ENCODE measurements around the gene LHFPL2. TPM values are rescaled to one million over a fixed set of nuclear protein-coding genes. Genes with fewer than 3 reads are reported as not detected.

The LHFPL2 gene
- total and polyA plus RNA-seq, 9 of the 15 experiments (the other 6 are each of a cell fraction or from before 2014, with no cell fraction given), result 1.0 to 6.6 (median 4.6) TPM

DNA sequence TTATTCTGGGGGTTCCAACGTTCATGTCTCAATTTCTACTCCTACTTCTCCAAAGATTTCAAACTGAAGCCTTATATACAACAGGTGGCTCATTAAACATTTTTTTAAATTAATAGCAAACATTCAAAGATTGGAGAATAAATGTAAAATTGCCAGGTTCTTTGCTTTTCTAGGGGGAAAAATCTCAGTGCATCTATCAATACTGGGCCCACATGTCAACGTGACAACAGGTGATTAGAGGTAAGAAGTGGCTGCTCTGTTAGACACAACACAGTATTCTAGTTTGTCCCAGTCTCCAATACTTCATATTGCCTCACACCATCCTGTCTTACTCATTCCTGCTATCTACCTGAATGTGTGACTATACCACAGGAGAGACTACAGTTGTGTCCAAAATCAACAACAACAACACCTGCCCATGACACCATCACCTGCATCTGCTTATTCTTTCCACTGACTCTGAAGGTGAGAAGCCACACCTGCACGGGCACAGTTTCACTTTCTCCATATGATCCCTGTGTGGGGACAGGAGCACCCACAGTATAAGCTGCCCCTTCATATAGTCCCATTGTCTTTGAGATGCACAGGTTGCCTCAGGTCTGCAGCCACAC lies 110.2 kb downstream of the LHFPL2 start:
- Histone ChIP-seq H3K27ac (ENCODE audit: extremely low read depth, low read depth, low read length) (no peak overlapping the region), H3K9me1 (ENCODE audit: control insufficient read depth, insufficient read depth, low read length) (no peaks in the 10 kb centered on the region), H3K36me3 (ENCODE audit: control insufficient read depth, insufficient read depth, low read length) (no peaks in the 10 kb centered on the region), H3K79me2 (ENCODE audit: control insufficient read depth, insufficient read depth, low read length) (no peaks in the 10 kb centered on the region), H3K9me3 (replicated peaks; ENCODE audit: control insufficient read depth, insufficient read depth, low read depth, low read length) (no peaks in the 10 kb centered on the region), H3K4me2 (ENCODE audit: insufficient read depth, low read length) (no peak overlapping the region), H3K4me3 (no peak overlapping the region), H2AFZ (ENCODE audit: low read depth, low read length) (no peak overlapping the region), H3K9ac (ENCODE audit: insufficient read depth in 1 of 2, low read depth in 2 of 2, low read length in 2 of 2) (no peak overlapping the region), H4K20me1 (replicated peaks; ENCODE audit: control insufficient read depth, insufficient read depth, low read length) (no peaks in the 10 kb centered on the region), H3K4me1 (replicated peaks in 1 of 2; ENCODE audit: control insufficient read depth in 2 of 2, insufficient read depth in 2 of 2, low read length in 2 of 2) (peaks cover 11 to 14% of the 10 kb centered on the region in 2 experiments; a peak in 4 of 5 replicates), H3K27me3 (ENCODE audit: control insufficient read depth in 2 of 2, insufficient read depth in 2 of 2, low read length in 2 of 2) (no peaks in the 10 kb centered on the region)
- ChIA-PET POLR2A (no interaction called here), CTCF (ENCODE audit: low intra/inter-chr PET ratio) (interaction anchor here (1.7 to 1.8 kb wide), 2 partner anchors 88 to 426 kb away, joined by 6 to 14 read pairs; no protein-coding TSS in a partner anchor)
- DNase-seq (ENCODE audit: extremely low read depth in 1 of 4, low spot score in 3 of 4), result no peak
- ATAC-seq, result no peak
- BruUV-seq (replicated peaks), result no TSS peak
- in situ Hi-C loops (cut with MboI), result loop anchor here (10.0 kb wide), 1 partner anchor 426 kb away; no protein-coding TSS in a partner anchor
- no peak for FAIRE-seq
- TF ChIP-seq CCAR2 (IDR thresholded peaks at IDR 0.05; ENCODE audit: low read depth, low read length), result no peak
- TF ChIP-seq HCFC1 (IDR thresholded peaks at IDR 0.05; ENCODE audit: low read depth, low read length), result no peak
- no peak for TF ChIP-seq SP1 (CRISPR knock-in tag; IDR thresholded peaks at IDR 0.05)
- TF ChIP-seq ETV1 (tag; conservative IDR thresholded peaks at IDR 0.05; ENCODE audit: low read depth), result no peak
- no peak for TF ChIP-seq NR2F6 (CRISPR knock-in tag; IDR thresholded peaks at IDR 0.05)
- TF ChIP-seq HDAC2 (IDR thresholded peaks at IDR 0.05), result no peak
- TF ChIP-seq, protein P1, sequence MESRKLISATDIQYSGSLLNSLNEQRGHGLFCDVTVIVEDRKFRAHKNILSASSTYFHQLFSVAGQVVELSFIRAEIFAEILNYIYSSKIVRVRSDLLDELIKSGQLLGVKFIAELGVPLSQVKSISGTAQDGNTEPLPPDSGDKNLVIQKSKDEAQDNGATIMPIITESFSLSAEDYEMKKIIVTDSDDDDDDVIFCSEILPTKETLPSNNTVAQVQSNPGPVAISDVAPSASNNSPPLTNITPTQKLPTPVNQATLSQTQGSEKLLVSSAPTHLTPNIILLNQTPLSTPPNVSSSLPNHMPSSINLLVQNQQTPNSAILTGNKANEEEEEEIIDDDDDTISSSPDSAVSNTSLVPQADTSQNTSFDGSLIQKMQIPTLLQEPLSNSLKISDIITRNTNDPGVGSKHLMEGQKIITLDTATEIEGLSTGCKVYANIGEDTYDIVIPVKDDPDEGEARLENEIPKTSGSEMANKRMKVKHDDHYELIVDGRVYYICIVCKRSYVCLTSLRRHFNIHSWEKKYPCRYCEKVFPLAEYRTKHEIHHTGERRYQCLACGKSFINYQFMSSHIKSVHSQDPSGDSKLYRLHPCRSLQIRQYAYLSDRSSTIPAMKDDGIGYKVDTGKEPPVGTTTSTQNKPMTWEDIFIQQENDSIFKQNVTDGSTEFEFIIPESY (CRISPR knock-in tag; IDR thresholded peaks at IDR 0.05), result no peak
- no peak for TF ChIP-seq HIVEP1 (CRISPR knock-in tag; IDR thresholded peaks at IDR 0.05)
- WGBS (ENCODE audit: insufficient coverage, low coverage, missing lambda C conversion rate), result 9% methylated on average over 3 of the region's 3 CpGs
- intact Hi-C loops (cut with micrococcal nuclease), result loop anchor here (2.0 to 5.0 kb wide), 5 partner anchors 88 to 479 kb away; no protein-coding TSS in a partner anchor

Data from K562 (cell line).